Testis (tissue), 2 donors: Measurements from ENCODE around the gene PSMC6.

Experiments
- POLR2A ChIP-seq: fragments of 450-650 bp; IDR thresholded peaks from one replicate; pipeline ENCODE4 v1.6.1; 2017; ENCODE audit warnings: antibody characterized with exemption, mild to moderate bottlenecking, moderate library complexity
- TF ChIP-seq, protein P1 (sequence below), 3 experiments: fragments of 450-650 bp in 2 of 3; fragments of 200-600 bp in 1 of 3; sonication (generic) in 1 of 3; IDR thresholded peaks; one replicate each; pipeline ENCODE4 v1.5.1; 2016 to 2019; ENCODE audit warnings: antibody characterized with exemption in 3 of 3, mild to moderate bottlenecking in 2 of 3, moderate library complexity in 1 of 3

DNA sequence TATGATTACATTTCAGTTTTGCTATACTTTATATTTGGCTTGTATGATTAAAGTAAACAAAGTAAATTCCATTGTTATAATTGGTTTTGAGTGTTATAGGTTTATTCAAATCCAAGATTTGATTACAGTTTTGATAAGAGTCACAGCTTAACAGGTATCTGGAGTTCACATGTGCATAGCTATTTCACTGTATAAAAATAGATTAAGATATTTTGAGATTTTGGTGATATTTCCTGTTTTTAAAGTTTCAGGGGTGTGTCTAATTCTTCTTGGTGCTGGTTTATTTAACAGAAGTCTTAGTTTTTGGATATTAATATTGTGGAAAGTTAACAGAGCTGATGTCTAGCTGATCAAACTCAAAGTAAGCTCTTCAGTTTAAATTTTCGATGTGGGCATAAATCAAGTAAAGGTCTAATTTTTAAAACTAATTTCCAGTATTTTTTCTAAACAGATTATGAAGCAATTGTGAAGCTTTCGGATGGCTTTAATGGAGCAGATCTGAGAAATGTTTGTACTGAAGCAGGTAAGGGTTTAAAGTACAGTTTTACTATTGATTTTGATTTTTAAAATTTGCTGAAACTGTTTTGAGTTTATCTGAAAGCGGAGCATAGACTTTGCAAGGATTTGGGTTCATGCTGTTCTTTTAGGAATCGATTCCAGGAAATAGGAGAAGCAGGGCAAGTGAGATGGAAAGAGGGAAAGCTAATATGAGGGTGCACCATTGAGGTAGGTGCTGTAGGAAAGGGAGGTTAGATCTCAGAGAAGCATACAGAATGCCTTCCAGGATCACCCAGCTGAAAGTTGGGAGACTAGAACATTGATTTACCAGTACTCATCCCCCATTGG, 16.7 kb downstream of the PSMC6 start:
- TF ChIP-seq, protein P1, sequence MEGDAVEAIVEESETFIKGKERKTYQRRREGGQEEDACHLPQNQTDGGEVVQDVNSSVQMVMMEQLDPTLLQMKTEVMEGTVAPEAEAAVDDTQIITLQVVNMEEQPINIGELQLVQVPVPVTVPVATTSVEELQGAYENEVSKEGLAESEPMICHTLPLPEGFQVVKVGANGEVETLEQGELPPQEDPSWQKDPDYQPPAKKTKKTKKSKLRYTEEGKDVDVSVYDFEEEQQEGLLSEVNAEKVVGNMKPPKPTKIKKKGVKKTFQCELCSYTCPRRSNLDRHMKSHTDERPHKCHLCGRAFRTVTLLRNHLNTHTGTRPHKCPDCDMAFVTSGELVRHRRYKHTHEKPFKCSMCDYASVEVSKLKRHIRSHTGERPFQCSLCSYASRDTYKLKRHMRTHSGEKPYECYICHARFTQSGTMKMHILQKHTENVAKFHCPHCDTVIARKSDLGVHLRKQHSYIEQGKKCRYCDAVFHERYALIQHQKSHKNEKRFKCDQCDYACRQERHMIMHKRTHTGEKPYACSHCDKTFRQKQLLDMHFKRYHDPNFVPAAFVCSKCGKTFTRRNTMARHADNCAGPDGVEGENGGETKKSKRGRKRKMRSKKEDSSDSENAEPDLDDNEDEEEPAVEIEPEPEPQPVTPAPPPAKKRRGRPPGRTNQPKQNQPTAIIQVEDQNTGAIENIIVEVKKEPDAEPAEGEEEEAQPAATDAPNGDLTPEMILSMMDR (IDR thresholded peaks at IDR 0.05), result no peak
- TF ChIP-seq POLR2A, result no peak
